Endodermal cell (in vitro differentiated cells): ENCODE data around the gene MYLK4. TPM values are rescaled to one million over a fixed set of nuclear protein-coding genes. Genes with fewer than 3 reads are reported as not detected.
A peak's percentile ranks its signal among the peaks of the same experiment; 100 is the strongest.

Experiments used
- DNase-seq: peaks from one replicate; pipeline ENCODE4 v3.0.0-alpha.2; 2017
- H3K27ac ChIP-seq: 2 replicates; pipeline ENCODE4 v1.5.1; 2013; ENCODE audit warnings: mild to moderate bottlenecking, low read depth, low read length, moderate library complexity
- H3K27me3 ChIP-seq: 2 replicates; pipeline ENCODE4 v1.6.1; 2013; ENCODE audit warnings: mild to moderate bottlenecking, low read length, moderate library complexity; ENCODE audit not compliant: insufficient read depth, control insufficient read depth, poor library complexity, severe bottlenecking
- H3K36me3 ChIP-seq: 2 replicates; pipeline ENCODE4 v1.7.0; 2013; ENCODE audit warnings: mild to moderate bottlenecking, low read length, moderate library complexity; ENCODE audit not compliant: control insufficient read depth, insufficient read depth
- H3K4me1 ChIP-seq: one replicate; pipeline ENCODE4 v1.7.0; 2013; ENCODE audit warnings: low read length; ENCODE audit not compliant: control insufficient read depth, insufficient read depth
- H3K4me3 ChIP-seq: 2 replicates; pipeline ENCODE4 v1.5.1; 2013; ENCODE audit warnings: mild to moderate bottlenecking, low read length, moderate library complexity
- H3K9ac ChIP-seq: 2 replicates; pipeline ENCODE4 v1.6.1; 2013; ENCODE audit warnings: mild to moderate bottlenecking, low read length, moderate library complexity; ENCODE audit not compliant: poor library complexity, severe bottlenecking; ENCODE audit errors: extremely low read depth
- H3K9me3 ChIP-seq: 2 replicates; pipeline ENCODE4 v1.6.1; 2013; ENCODE audit warnings: mild to moderate bottlenecking, low read length, moderate library complexity; ENCODE audit not compliant: control insufficient read depth
- H3K27ac Mint-ChIP-seq: 2 replicates; pipeline ENCODE4 v1.8.0; 2020; ENCODE audit warnings: mixed read lengths
- H3K27me3 Mint-ChIP-seq: 2 replicates; pipeline ENCODE4 v1.8.0; 2021; ENCODE audit warnings: mild to moderate bottlenecking, mixed read lengths; ENCODE audit not compliant: insufficient read depth
- H3K36me3 Mint-ChIP-seq: 2 replicates; pipeline ENCODE4 v1.8.0; 2020; ENCODE audit warnings: low read depth, mixed read lengths
- H3K4me1 Mint-ChIP-seq: 2 replicates; pipeline ENCODE4 v1.8.0; 2020; ENCODE audit warnings: mixed read lengths
- H3K4me3 Mint-ChIP-seq: 2 replicates; pipeline ENCODE4 v1.8.0; 2020; ENCODE audit warnings: mild to moderate bottlenecking, moderate library complexity, mixed read lengths
- H3K9me3 Mint-ChIP-seq: 2 replicates; pipeline ENCODE4 v1.8.0; 2020; ENCODE audit warnings: mild to moderate bottlenecking, mixed read lengths
- WGBS, 2 experiments: methylation state at CpG; one replicate each; pipeline versions ENCODE4 v1.1.5 to v1.1.7; 2013; ENCODE audit warnings: missing lambda C conversion rate in 2 of 2, mixed read lengths in 1 of 2; ENCODE audit not compliant: insufficient coverage in 1 of 2, insufficient read length in 1 of 2; 5-methylcytosine and 5-hydroxymethylcytosine counted together
- total RNA-seq, 2 donors: library from RNA; stranded (reverse); fragmentation: NEBNext Ultra II Directional in 1 of 2; extraction: Animal tissue kit (Norgen Biotek cat#: 25700) in 1 of 2; gene quantifications; 2 replicates in 1 of 2; 3 replicates in 1 of 2; pipeline ENCODE4 v1.2.1, GENCODE V29; 2021
- TF ChIP-seq, protein P1 (sequence below): fragments of 200-600 bp; sonication (generic); conservative IDR thresholded peaks from 2 replicates; pipeline ENCODE4 v1.5.0; 2021; ENCODE audit warnings: antibody characterized with exemption, mild to moderate bottlenecking

The MYLK4 gene
- total RNA-seq, 2 donors from 2014 or later, result 0.18 to 0.20 TPM

GRCh38 chr6:2765166-2765895 lies 14.6 kb upstream of the MYLK4 start, which contains the start of gene WRNIP1:
Gene WRNIP1 (plus strand): TSS chr6:2765393. CDS start chr6:2765623, 230 bp downstream.
- peak within 1 kb of the TSS; percentile 93 for H3K4me3 ChIP-seq
- H3K4me3 Mint-ChIP-seq, result peak within 1 kb of the TSS; percentile 85
- peak within 1 kb of the TSS; percentile 79 for H3K27ac ChIP-seq
- H3K9me3 Mint-ChIP-seq, result no peaks in the 10 kb centered on the region
- no peaks in the 10 kb centered on the region for H3K9me3 ChIP-seq
- TF ChIP-seq, protein P1, sequence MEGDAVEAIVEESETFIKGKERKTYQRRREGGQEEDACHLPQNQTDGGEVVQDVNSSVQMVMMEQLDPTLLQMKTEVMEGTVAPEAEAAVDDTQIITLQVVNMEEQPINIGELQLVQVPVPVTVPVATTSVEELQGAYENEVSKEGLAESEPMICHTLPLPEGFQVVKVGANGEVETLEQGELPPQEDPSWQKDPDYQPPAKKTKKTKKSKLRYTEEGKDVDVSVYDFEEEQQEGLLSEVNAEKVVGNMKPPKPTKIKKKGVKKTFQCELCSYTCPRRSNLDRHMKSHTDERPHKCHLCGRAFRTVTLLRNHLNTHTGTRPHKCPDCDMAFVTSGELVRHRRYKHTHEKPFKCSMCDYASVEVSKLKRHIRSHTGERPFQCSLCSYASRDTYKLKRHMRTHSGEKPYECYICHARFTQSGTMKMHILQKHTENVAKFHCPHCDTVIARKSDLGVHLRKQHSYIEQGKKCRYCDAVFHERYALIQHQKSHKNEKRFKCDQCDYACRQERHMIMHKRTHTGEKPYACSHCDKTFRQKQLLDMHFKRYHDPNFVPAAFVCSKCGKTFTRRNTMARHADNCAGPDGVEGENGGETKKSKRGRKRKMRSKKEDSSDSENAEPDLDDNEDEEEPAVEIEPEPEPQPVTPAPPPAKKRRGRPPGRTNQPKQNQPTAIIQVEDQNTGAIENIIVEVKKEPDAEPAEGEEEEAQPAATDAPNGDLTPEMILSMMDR, result peak; percentile 79
- no peaks in the 10 kb centered on the region for H3K27me3 Mint-ChIP-seq
- H3K9ac ChIP-seq, result peak within 1 kb of the TSS; percentile 77
- 0% methylated on average over 13 to 104 of the region's 104 CpGs for WGBS, 2 experiments
- H3K36me3 Mint-ChIP-seq, result peaks cover 2% of the 10 kb centered on the region
- peak; percentile 99 for DNase-seq
- H3K27me3 ChIP-seq, result no peaks in the 10 kb centered on the region
- H3K4me1 Mint-ChIP-seq, result peaks cover 27% of the 10 kb centered on the region
- H3K4me1 ChIP-seq, result peaks cover 4% of the 10 kb centered on the region
- peaks cover 9% of the 10 kb centered on the region for H3K36me3 ChIP-seq
- peak within 1 kb of the TSS; percentile 95 for H3K27ac Mint-ChIP-seq

- no peak for DNase-seq
- WGBS, 2 experiments, result 8 to 36% methylated on average over 12 to 45 of the region's 45 CpGs
- H3K27me3 Mint-ChIP-seq, result no peaks in the 10 kb centered on the region
- TF ChIP-seq, protein P1, result no peak
- no peaks in the 10 kb centered on the region for H3K36me3 Mint-ChIP-seq
- H3K4me1 ChIP-seq, result no peaks in the 10 kb centered on the region
- peaks cover 6% of the 10 kb centered on the region for H3K36me3 ChIP-seq
- no peaks in the 10 kb centered on the region for H3K27me3 ChIP-seq
- no peaks in the 10 kb centered on the region for H3K9me3 ChIP-seq
- H3K9ac ChIP-seq, result peak overlapping the region; percentile 77
- H3K4me3 Mint-ChIP-seq, result peak overlapping the region; percentile 85
- peak overlapping the region; percentile 84 for H3K4me3 ChIP-seq
- peak overlapping the region; percentile 77 for H3K27ac ChIP-seq
- H3K4me1 Mint-ChIP-seq, result peaks cover 21% of the 10 kb centered on the region
- peak overlapping the region; percentile 95 for H3K27ac Mint-ChIP-seq
- H3K9me3 Mint-ChIP-seq, result no peaks in the 10 kb centered on the region
Observed at GRCh38 chr6:2764610-2765165, 14.0 kb upstream of the MYLK4 start.

DNA sequence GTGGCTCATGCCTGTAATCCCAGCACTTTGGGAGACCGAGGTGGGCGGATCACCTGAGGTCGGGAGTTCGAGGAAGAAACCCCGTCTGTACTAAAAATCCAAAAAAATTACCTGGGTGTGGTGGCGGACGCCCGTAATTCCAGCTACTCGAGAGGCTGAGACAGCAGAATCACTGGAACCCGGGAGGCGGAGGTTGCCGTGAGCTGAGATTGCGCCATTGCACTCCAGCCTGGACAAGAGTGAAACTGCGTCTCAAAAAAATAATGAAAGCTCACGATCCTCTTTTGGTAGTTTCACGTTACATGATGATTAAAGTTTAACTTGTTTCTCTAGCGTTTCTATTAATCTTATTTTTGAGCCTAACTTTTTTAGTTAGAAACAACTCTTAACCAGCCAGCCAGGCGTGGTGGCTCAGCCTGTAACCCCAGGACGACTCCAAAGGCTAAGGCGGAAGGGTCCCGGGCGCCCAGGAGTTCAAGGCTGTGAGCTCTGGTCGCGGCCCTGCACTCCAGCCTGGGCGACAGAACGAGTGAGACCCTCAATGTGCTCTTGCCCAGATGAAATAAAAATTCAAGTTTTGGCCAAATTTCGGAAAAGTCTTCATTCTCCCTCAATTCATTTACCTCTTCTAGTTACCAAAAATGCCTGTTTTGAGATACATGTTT lies 13.3 kb upstream of the MYLK4 start:
- no peak overlapping the region for H3K27ac Mint-ChIP-seq
- H3K27me3 Mint-ChIP-seq, result no peaks in the 10 kb centered on the region
- Histone ChIP-seq H3K9ac (peak overlapping the region; percentile 77), H3K9me3 (no peaks in the 10 kb centered on the region), H3K27me3 (no peaks in the 10 kb centered on the region), H3K4me1 (no peaks in the 10 kb centered on the region), H3K27ac (no peak overlapping the region), H3K4me3 (peak overlapping the region; percentile 84), H3K36me3 (peaks cover 6% of the 10 kb centered on the region)
- WGBS, 2 experiments, result 90 to 92% methylated on average over 21 to 27 of the region's 27 CpGs
- DNase-seq, result no peak
- peaks cover 18% of the 10 kb centered on the region for H3K4me1 Mint-ChIP-seq
- TF ChIP-seq, protein P1, result no peak
- no peaks in the 10 kb centered on the region for H3K36me3 Mint-ChIP-seq
- H3K9me3 Mint-ChIP-seq, result no peaks in the 10 kb centered on the region
- H3K4me3 Mint-ChIP-seq, result peak overlapping the region; percentile 85
